Skeletal muscle satellite cell (primary cell): ENCODE data around the gene PIEZO1.

Experiments
- H3K27me3 ChIP-seq: 2 replicates; pipeline ENCODE4 v1.7.0; 2013; ENCODE audit warnings: low read length; ENCODE audit not compliant: control insufficient read depth, insufficient read depth
- H3K36me3 ChIP-seq: 2 replicates; pipeline ENCODE4 v1.7.0; 2013; ENCODE audit warnings: mild to moderate bottlenecking, control low read depth, low read length; ENCODE audit not compliant: insufficient read depth
- H3K4me1 ChIP-seq: 2 replicates; pipeline ENCODE4 v1.7.0; 2013; ENCODE audit warnings: low read length; ENCODE audit not compliant: control insufficient read depth, insufficient read depth
- H3K4me2 ChIP-seq: 2 replicates; pipeline ENCODE4 v1.7.0; 2013; ENCODE audit warnings: mild to moderate bottlenecking, low read length
- H3K4me3 ChIP-seq: 2 replicates; pipeline ENCODE4 v1.7.0; 2013; ENCODE audit warnings: low read length
- H3K9ac ChIP-seq: 2 replicates; pipeline ENCODE4 v1.7.0; 2013; ENCODE audit warnings: mild to moderate bottlenecking, low read depth, low read length, moderate library complexity
- H3K9me3 ChIP-seq: replicated peaks from 2 replicates; pipeline ENCODE4 v1.7.0; 2013; ENCODE audit warnings: mild to moderate bottlenecking, control low read depth, low read length

PIEZO1 gene

DNA sequence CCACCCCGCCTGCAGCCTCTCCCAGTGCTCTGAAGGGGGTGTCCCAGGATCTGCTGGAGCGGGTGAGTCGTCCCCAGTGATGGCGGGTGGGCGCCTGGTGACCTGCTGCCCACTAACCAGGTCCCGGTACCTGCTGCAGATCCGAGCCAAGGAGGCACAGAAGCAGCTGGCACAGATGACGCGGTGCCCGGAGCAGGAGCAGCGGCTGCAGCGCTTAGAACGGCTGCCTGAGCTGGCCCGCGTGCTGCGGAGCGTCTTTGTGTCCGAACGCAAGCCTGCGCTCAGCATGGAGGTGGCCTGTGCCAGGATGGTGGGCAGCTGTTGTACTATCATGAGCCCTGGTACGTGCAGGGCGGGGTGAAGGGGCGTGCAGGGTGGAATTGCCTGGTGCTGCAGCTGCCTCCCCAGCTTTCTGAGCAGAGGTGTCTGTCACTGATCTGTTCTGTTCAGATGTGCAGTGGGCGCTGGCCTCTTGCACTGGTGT is 22.2 kb upstream of the PIEZO1 start:
- no peaks in the 10 kb centered on the region for H3K27me3 ChIP-seq
- no peak overlapping the region for H3K4me3 ChIP-seq
- H3K36me3 ChIP-seq = peaks cover 29% of the 10 kb centered on the region
- H3K9me3 ChIP-seq = no peaks in the 10 kb centered on the region
- no peak overlapping the region for H3K9ac ChIP-seq
- peaks cover 29% of the 10 kb centered on the region for H3K4me1 ChIP-seq
- no peak overlapping the region for H3K4me2 ChIP-seq

DNA sequence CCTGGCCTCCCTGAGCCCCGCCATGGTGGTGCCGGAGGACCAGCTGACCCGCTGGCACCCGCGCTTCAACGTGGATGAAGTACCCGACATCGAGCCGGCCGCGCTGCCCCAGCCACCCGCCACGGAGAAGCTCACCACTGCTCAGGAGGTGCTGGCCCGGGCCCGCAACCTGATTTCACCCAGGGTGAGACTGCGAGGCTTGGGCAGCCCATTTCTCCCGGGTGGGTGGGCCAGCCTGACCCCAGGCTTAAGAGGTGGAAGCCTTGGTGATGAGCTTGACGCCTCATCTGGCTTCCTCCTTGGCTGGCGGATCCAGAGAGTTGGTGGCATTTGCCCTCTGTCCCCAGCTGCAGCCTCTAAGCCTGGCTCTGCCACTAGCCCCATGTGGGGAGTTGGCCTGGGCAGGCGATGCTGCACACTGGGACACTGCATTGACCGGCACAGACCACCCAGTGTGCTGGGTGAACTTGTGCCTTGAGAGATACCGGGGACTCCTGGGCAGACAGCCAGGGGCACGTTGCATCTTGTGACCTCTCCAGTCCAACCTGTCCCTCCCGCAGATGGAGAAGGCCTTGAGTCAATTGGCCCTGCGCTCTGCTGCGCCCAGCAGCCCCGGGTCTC is 21.6 kb upstream of the PIEZO1 start:
- H3K27me3 ChIP-seq = no peaks in the 10 kb centered on the region
- no peak overlapping the region for H3K9ac ChIP-seq
- H3K4me2 ChIP-seq = no peak overlapping the region
- H3K9me3 ChIP-seq = no peaks in the 10 kb centered on the region
- no peak overlapping the region for H3K4me3 ChIP-seq
- H3K4me1 ChIP-seq = peaks cover 29% of the 10 kb centered on the region
- H3K36me3 ChIP-seq = peaks cover 29% of the 10 kb centered on the region

DNA sequence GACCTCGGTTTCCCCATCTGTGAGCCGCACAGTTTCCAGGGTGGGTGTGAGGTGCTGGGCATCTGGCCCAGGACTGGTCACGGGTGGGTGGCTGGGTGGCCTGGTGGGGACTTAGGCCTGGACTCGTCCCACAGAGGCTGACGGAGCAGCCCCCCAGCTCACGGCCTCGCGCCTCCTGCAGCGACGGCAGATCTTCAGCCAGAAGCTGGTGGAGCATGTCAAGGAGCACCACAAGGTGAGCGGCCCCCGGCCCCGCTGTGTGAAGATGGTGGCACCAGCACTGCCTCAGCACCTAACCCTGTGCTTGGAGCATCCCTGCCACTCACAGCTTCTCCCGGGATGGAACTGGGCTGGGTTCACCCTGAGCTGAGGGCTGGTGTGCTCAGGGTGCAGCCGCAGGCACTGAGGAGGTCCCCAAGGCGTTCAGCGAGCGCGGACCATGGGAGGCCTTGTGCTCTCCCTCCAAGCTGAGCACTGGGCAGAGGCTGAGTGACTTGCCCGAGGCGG is 20.9 kb upstream of the PIEZO1 start:
- no peaks in the 10 kb centered on the region for H3K27me3 ChIP-seq
- no peaks in the 10 kb centered on the region for H3K9me3 ChIP-seq
- peak overlapping the region; percentile 29 for H3K4me2 ChIP-seq
- no peak overlapping the region for H3K4me3 ChIP-seq
- H3K4me1 ChIP-seq = peaks cover 26% of the 10 kb centered on the region
- H3K9ac ChIP-seq = no peak overlapping the region
- peaks cover 29% of the 10 kb centered on the region for H3K36me3 ChIP-seq

DNA sequence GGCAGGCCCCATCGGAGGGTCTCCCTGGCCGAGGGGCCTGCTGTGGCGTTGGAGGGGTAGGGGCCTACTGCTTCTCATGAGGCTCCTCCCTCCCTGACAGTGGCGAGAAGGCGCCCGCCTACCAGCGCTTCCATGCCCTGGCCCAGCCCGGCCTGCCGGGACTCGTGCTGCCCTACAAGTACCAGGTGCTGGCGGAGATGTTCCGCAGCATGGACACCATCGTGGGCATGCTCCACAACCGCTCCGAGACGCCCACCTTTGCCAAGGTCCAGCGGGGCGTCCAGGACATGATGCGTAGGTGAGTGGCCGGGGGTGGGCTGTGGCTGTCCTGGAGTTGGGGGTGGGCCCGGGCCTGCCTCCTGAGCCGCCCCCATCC is 20.3 kb upstream of the PIEZO1 start:
- Histone ChIP-seq H3K9ac (peak overlapping the region; percentile 78), H3K9me3 (no peaks in the 10 kb centered on the region), H3K4me3 (peak overlapping the region; percentile 64), H3K27me3 (no peaks in the 10 kb centered on the region), H3K36me3 (peaks cover 29% of the 10 kb centered on the region), H3K4me2 (peak overlapping the region; percentile 88), H3K4me1 (peaks cover 20% of the 10 kb centered on the region)

DNA sequence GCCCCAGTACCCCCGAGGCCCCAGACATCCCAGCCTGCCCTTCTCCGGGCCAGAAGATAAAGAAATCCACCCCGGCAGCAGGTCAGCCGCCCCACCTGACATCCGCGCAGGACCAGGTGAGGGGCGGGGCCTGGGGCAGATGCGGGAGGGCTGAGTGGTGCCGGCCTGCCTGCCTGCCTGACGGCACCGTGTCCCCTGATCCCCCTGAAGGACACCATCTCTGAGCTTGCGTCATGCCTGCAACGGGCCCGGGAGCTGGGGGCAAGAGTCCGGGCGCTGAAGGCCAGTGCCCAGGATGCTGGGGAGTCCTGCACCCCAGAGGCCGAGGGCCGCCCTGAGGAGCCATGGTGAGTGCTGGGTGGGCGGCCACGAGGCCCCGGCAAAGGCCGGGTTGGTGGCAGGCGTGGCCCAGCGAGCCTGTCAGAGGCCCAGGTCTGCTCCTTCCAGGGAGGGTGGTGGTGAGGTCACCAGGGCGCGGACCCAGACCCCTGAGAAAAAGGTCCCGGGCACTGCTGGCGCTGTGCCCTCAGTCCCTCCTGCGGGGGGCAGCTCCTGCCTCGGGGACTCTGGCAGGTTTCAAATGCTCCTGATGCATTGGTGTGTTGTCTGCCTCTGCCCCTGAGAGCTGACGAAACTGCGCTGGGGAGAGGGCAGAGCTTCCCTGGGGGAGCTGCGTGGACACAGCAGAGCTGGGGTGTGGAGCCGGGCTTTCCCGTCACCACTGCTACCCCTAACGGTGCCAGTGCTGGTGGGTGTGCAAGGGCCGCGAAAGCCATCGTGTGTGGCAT is 19.7 kb upstream of the PIEZO1 start:
- Histone ChIP-seq H3K27me3 (no peaks in the 10 kb centered on the region), H3K4me1 (peaks cover 15% of the 10 kb centered on the region), H3K9ac (peak overlapping the region; percentile 78), H3K4me2 (peak overlapping the region; percentile 88), H3K4me3 (peak overlapping the region; percentile 64), H3K9me3 (no peaks in the 10 kb centered on the region), H3K36me3 (peaks cover 24% of the 10 kb centered on the region)

DNA sequence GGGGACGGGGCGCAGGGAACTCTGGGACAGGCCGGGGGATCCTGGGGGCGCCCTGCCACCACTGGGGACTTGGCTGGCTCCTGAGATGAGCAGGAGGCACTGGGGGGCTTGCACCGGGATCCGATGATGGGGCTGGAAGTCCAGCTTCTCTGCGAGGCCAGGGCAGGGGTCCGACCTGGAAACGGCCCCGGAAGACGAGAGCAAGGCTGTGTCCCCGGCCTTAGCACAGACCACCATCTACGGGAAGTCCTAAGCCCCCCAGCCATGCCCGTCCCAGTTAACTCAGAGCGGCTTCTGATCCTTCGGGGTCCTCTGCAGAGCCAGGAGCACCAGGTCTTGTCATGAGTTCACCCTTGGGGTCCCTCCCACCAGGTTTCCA is 19.1 kb upstream of the PIEZO1 start:
- Histone ChIP-seq H3K9me3 (no peaks in the 10 kb centered on the region), H3K4me3 (peak overlapping the region; percentile 64), H3K4me2 (peak overlapping the region; percentile 88), H3K27me3 (no peaks in the 10 kb centered on the region), H3K4me1 (peaks cover 12% of the 10 kb centered on the region), H3K36me3 (peaks cover 18% of the 10 kb centered on the region), H3K9ac (peak overlapping the region; percentile 78)

DNA sequence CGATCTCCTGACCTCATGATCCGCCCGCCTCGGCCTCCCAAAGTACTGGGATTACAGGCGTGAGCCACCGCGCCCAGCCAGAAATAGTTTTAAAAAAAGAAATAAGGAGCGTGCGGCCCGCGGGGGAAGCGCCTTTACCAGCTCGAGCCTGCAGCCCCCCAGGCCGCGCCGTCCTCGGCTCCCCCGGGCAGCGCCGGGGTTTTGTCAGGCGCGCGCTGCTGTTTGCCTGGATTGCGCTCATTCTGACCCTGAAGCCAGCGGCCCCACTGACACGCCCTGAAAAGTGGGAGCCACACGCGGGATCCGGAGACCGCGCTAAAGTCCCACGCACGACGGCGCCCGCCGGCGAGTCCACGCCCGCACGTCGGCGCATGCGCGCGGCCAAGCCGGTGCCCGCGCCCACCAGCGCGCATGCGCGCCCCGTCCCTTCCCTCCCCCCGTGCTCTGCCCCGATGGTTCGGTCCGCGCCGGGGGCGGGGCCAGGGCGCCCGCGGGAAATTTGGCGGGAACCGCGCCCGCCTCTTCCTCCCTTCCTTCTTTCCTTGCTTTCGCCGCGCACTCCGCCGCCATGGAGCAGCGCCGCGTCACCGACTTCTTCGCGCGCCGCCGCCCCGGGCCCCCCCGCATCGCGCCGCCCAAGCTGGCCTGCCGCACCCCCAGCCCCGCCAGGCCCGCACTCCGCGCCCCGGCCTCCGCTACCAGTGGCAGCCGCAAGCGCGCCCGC is 18.4 kb upstream of the PIEZO1 start, which contains the start of gene CDT1:
Gene CDT1 (plus strand): TSS at position 526 of the 724 bp plus-strand sequence. CDS start 43 bp downstream, at position 569.
- Histone ChIP-seq H3K9me3 (no peaks in the 10 kb centered on the region), H3K36me3 (peaks cover 15% of the 10 kb centered on the region), H3K4me3 (peak within 1 kb of the TSS; percentile 73), H3K9ac (peak within 1 kb of the TSS; percentile 87), H3K27me3 (no peaks in the 10 kb centered on the region), H3K4me2 (peak within 1 kb of the TSS; percentile 88), H3K4me1 (peaks cover 12% of the 10 kb centered on the region)

DNA sequence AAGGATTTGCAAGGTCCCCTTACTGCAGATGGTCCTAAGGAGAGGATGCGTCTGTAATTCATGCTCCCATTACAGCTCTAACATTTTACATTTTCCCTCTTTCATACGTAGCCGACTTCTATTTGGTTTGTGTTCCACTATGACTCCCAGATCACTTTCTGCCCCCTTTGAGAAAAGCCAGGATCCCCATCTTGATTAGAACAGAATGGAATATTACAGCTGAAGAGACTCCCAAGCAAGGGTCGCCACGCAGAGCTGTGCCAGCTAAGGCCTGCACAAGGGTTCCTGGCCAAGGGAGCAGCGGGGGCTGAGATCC is 15.2 kb upstream of the PIEZO1 start:
- Histone ChIP-seq H3K36me3 (no peaks in the 10 kb centered on the region), H3K4me2 (no peak overlapping the region), H3K4me1 (peaks cover 10% of the 10 kb centered on the region), H3K27me3 (no peaks in the 10 kb centered on the region), H3K9ac (no peak overlapping the region), H3K4me3 (no peak overlapping the region), H3K9me3 (no peaks in the 10 kb centered on the region)

DNA sequence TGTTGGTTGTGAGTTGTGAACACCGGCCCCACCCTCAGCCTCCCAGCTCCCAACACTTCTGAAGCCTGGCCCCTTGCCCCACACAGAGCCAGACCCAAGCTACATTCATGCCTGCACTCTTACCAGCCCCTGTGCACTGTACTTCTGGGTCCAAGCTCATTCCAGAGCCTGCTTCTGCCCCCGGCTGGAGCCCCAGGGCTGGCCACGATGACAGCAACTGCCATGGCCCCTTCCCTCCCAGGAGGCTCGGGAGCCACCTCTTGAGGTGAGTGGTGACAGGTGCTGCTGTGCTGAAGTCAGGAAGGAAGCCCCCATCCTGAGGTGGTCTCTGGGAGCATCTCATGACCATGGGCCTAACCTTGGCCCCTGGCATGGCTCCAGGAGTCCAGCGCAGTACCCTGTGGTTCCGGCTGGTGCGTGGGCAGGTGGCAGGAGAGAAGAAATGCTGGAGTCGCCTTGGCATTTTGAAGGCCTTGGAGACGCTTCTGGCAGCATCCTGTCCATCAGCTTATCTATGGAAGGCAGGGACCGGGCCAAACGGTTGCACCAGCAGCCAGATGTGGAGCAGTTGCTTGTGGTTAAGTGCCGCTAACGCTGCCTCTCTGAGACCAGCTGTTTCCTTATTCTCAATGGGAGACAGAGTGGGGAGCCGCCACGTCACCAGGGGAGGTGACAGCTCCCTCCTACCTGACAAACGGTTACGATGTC is 14.7 kb upstream of the PIEZO1 start:
- Histone ChIP-seq H3K4me3 (no peak overlapping the region), H3K36me3 (no peaks in the 10 kb centered on the region), H3K4me2 (no peak overlapping the region), H3K9me3 (no peaks in the 10 kb centered on the region), H3K4me1 (peaks cover 5% of the 10 kb centered on the region), H3K9ac (no peak overlapping the region), H3K27me3 (no peaks in the 10 kb centered on the region)

DNA sequence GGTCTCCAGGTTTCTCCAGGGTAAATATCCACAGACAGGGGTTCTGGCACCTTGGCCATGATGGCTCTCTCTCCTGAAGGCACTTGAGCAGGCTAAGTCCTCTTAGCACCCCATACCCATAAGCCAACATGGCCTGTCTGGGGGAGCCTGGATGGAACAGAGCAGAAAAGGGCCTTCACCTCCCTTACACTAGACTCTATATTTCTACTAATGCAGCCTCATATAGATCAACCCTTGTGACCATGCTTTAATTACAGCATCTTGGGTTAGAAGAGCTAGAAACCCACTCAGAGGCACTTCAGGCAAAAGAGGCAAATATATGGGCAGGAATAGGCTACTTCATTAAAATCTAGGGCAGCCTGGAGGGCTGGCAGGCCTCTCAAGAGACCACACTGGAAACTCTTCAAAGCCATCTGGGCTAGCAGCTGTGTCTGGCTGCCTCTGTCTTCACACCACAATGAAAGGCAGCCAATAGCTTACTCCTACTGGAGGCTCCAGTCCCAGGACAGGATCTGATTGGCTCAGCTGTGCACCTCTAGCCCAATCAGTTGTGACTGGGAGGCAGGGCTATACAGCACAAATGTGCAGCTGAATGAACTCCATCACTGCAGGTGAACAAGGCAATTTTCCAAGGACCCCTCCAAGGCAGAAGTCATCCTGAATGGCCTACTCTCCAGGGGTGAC is 13.9 kb upstream of the PIEZO1 start:
- Histone ChIP-seq H3K4me2 (no peak overlapping the region), H3K4me1 (no peaks in the 10 kb centered on the region), H3K36me3 (no peaks in the 10 kb centered on the region), H3K4me3 (no peak overlapping the region), H3K9ac (no peak overlapping the region), H3K27me3 (no peaks in the 10 kb centered on the region), H3K9me3 (no peaks in the 10 kb centered on the region)
